ENCODE results near the gene RBPJL. TPM values are rescaled to one million over a fixed set of nuclear protein-coding genes. Genes with fewer than 3 reads are reported as not detected.

The RBPJL gene
- total and polyA plus RNA-seq, 2 of the 13 experiments (the other 11 are each of a cell fraction or from before 2014, with no cell fraction given) = not detected

- TF ChIP-seq ZNF639 (CRISPR knock-in tag; conservative IDR thresholded peaks at IDR 0.05) (no peak), SNAI1 (CRISPR knock-in tag; IDR thresholded peaks at IDR 0.05; ENCODE audit: borderline replicate concordance) (no peak), HDAC2 (CRISPR knock-in tag; IDR thresholded peaks at IDR 0.05) (no peak; the same call in 1 of the 2 replicates), ZNF792 (CRISPR knock-in tag; IDR thresholded peaks at IDR 0.05) (no peak), CENPX (CRISPR knock-in tag; IDR thresholded peaks at IDR 0.05) (0 out of 2 replicates have a peak, but pooled peaks have one; percentile 17), GATA4 (IDR thresholded peaks at IDR 0.05; ENCODE audit: borderline replicate concordance, low read depth) (no peak), PHF8 (CRISPR knock-in tag; IDR thresholded peaks at IDR 0.05) (no peak), GLI4 (CRISPR knock-in tag; IDR thresholded peaks at IDR 0.05; ENCODE audit: borderline replicate concordance) (0 out of 2 replicates have a peak, but pooled peaks have one; percentile 46), HIC2 (CRISPR knock-in tag; IDR thresholded peaks at IDR 0.05; ENCODE audit: low read depth) (no peak), KLF16 (CRISPR knock-in tag; IDR thresholded peaks at IDR 0.05) (no peak), ZNF644 (CRISPR knock-in tag; IDR thresholded peaks at IDR 0.05; ENCODE audit: low read depth) (no peak), GATAD1 (CRISPR knock-in tag; IDR thresholded peaks at IDR 0.05) (no peak), ZNF501 (CRISPR knock-in tag; IDR thresholded peaks at IDR 0.05) (peak; percentile 20; the same call in 1 of the 2 replicates), ZFAT (CRISPR knock-in tag; conservative IDR thresholded peaks at IDR 0.05) (no peak), NFKBIZ (CRISPR knock-in tag; IDR thresholded peaks at IDR 0.05) (peak; percentile 99), ZNF777 (CRISPR knock-in tag; IDR thresholded peaks at IDR 0.05) (no peak), ZNF660 (CRISPR knock-in tag; IDR thresholded peaks at IDR 0.05; ENCODE audit: borderline replicate concordance, low read depth) (no peak), ZHX2 (IDR thresholded peaks at IDR 0.05; ENCODE audit: low read depth) (peak; percentile 23; the same call in 1 of the 2 replicates), ZHX2 (CRISPR knock-in tag; IDR thresholded peaks at IDR 0.05; ENCODE audit: borderline replicate concordance) (0 out of 2 replicates have a peak, but pooled peaks have one; percentile 82), TBX2 (CRISPR knock-in tag; IDR thresholded peaks at IDR 0.05; ENCODE audit: borderline replicate concordance) (peak; percentile 61; the same call in 1 of the 2 replicates), ZNF383 (CRISPR knock-in tag; IDR thresholded peaks at IDR 0.05; ENCODE audit: borderline replicate concordance) (no peak), AGO2 (optimal IDR thresholded peaks at IDR 0.05; ENCODE audit: low read depth, low read length) (no peak)
Observed at GRCh38 chr20:45359406-45360148, 52.9 kb downstream of the RBPJL start (continued).

Measured in HepG2 (cell line).